Osteoblast (primary cell): ENCODE results near the gene PLB1. TPM values are rescaled to one million over a fixed set of nuclear protein-coding genes. Genes with fewer than 3 reads are reported as not detected.
A peak's percentile ranks its signal among the peaks of the same experiment; 100 is the strongest.

Experiments used
- DNase-seq: peaks from one replicate; pipeline ENCODE4 v3.0.0; 2011; ENCODE audit warnings: low spot score, mixed read lengths; ENCODE audit not compliant: insufficient read length; ENCODE audit errors: missing footprints
- H2AFZ ChIP-seq: 2 replicates; pipeline ENCODE4 v1.6.0; 2011; ENCODE audit warnings: mild to moderate bottlenecking, low read length
- H3K27ac ChIP-seq: 2 replicates; pipeline ENCODE4 v1.5.1; 2011; ENCODE audit warnings: mild to moderate bottlenecking, low read depth, low read length, moderate library complexity
- H3K27me3 ChIP-seq: 2 replicates; pipeline ENCODE4 v1.6.0; 2012; ENCODE audit warnings: mild to moderate bottlenecking, control low read depth, inconsistent platforms, low read length, moderate library complexity; ENCODE audit not compliant: insufficient read depth
- H3K36me3 ChIP-seq: 2 replicates; pipeline ENCODE4 v1.5.1; 2011; ENCODE audit warnings: mild to moderate bottlenecking, low read length, control low read depth, moderate library complexity; ENCODE audit not compliant: insufficient read depth
- H3K4me1 ChIP-seq: 2 replicates; pipeline ENCODE4 v1.5.1; 2011; ENCODE audit warnings: mild to moderate bottlenecking, low read length, control low read depth, moderate library complexity; ENCODE audit not compliant: insufficient read depth
- H3K4me2 ChIP-seq: 2 replicates; pipeline ENCODE4 v1.6.0; 2011; ENCODE audit warnings: mild to moderate bottlenecking, low read length; ENCODE audit not compliant: insufficient read depth
- H3K4me3 ChIP-seq: fragments of 200-600 bp; sonication (generic); 3 replicates; pipeline ENCODE4 v1.5.1; 2012; ENCODE audit warnings: mild to moderate bottlenecking, low read length, inconsistent platforms; ENCODE audit not compliant: insufficient read depth
- H3K79me2 ChIP-seq: 2 replicates; pipeline ENCODE4 v1.6.0; 2012; ENCODE audit warnings: mild to moderate bottlenecking, low read length, control low read depth, inconsistent platforms; ENCODE audit not compliant: insufficient read depth
- H3K9me3 ChIP-seq: 2 replicates; pipeline ENCODE4 v1.5.1; 2011; ENCODE audit warnings: low read depth, low read length, control low read depth
- H4K20me1 ChIP-seq: 2 replicates; pipeline ENCODE4 v1.6.0; 2012; ENCODE audit warnings: mild to moderate bottlenecking, low read length, control low read depth; ENCODE audit not compliant: insufficient read depth
- CTCF ChIP-seq: IDR thresholded peaks from 2 replicates; pipeline ENCODE4 v1.5.1; 2011; ENCODE audit warnings: mild to moderate bottlenecking, low read depth, low read length, moderate library complexity; ENCODE audit errors: extremely low read depth
- total RNA-seq: library from RNA; depleted of rRNA; stranded (reverse); fragments of >200 nt; gene quantifications from 2 replicates; pipeline ENCODE4 v1.2.3, GENCODE V29; 2012

The PLB1 gene
- total RNA-seq, 1 donor = 0.36 TPM

- Histone ChIP-seq H3K9me3 (no peaks in the 10 kb centered on the region), H3K4me2 (peak overlapping the region; percentile 53), H3K4me3 (no peak overlapping the region), H3K36me3 (no peaks in the 10 kb centered on the region), H3K27ac (peak overlapping the region; percentile 21), H4K20me1 (no peaks in the 10 kb centered on the region), H3K4me1 (peaks cover 16% of the 10 kb centered on the region), H3K27me3 (no peaks in the 10 kb centered on the region), H2AFZ (peak overlapping the region; percentile 19), H3K79me2 (no peaks in the 10 kb centered on the region)
- DNase-seq = peak; percentile 92
- TF ChIP-seq CTCF = no peak
Observed at GRCh38 chr2:28643911-28644334, 148.1 kb downstream of the PLB1 start.

- Histone ChIP-seq H3K79me2 (no peaks in the 10 kb centered on the region), H3K4me1 (peaks cover 23% of the 10 kb centered on the region), H3K9me3 (no peaks in the 10 kb centered on the region), H3K4me2 (peak overlapping the region; percentile 53), H3K27me3 (no peaks in the 10 kb centered on the region), H2AFZ (no peak overlapping the region), H3K4me3 (no peak overlapping the region), H4K20me1 (no peaks in the 10 kb centered on the region), H3K36me3 (no peaks in the 10 kb centered on the region), H3K27ac (no peak overlapping the region)
- no peak for DNase-seq
- TF ChIP-seq CTCF = no peak
Observed at GRCh38 chr2:28644760-28645159, 148.9 kb downstream of the PLB1 start.

GRCh38 chr2:28645553-28645952 is 149.7 kb downstream of the PLB1 start:
- Histone ChIP-seq H3K9me3 (no peaks in the 10 kb centered on the region), H3K4me1 (peaks cover 26% of the 10 kb centered on the region)
- DNase-seq = no peak

GRCh38 chr2:28647682-28648081 is 151.8 kb downstream of the PLB1 start:
- Histone ChIP-seq H3K9me3 (no peaks in the 10 kb centered on the region), H4K20me1 (no peaks in the 10 kb centered on the region), H3K27me3 (no peaks in the 10 kb centered on the region), H3K4me1 (peaks cover 26% of the 10 kb centered on the region), H3K79me2 (no peaks in the 10 kb centered on the region), H3K27ac (no peak overlapping the region), H3K36me3 (no peaks in the 10 kb centered on the region), H3K4me2 (no peak overlapping the region), H2AFZ (no peak overlapping the region), H3K4me3 (no peak overlapping the region)
- no peak for DNase-seq
- TF ChIP-seq CTCF = no peak

More at GRCh38 chr2:28645553-28645952, 149.7 kb downstream of the PLB1 start:
- no peaks in the 10 kb centered on the region for H3K27me3 ChIP-seq
- no peak overlapping the region for H3K4me3 ChIP-seq
- H3K4me2 ChIP-seq = no peak overlapping the region
- no peaks in the 10 kb centered on the region for H3K79me2 ChIP-seq
- H4K20me1 ChIP-seq = no peaks in the 10 kb centered on the region
- H3K27ac ChIP-seq = no peak overlapping the region
- H3K36me3 ChIP-seq = no peaks in the 10 kb centered on the region
- no peak overlapping the region for H2AFZ ChIP-seq
- no peak for TF ChIP-seq CTCF
